BLaER1 treated with 17β-estradiol and CSF1 and Interleukin-3, amounts not matched to agents 10 nM and 100 nM (cell line): ENCODE data around the gene EFNA3.

Experiments used
- H3K27ac ChIP-seq, 11 experiments: shearing (Covaris generic); formaldehyde crosslinking; 2 replicates each; pipeline ENCODE4 v1.8.1; 2022
- H3K27me3 ChIP-seq, 11 experiments: shearing (Covaris generic); formaldehyde crosslinking; 2 replicates each; pipeline ENCODE4 v1.8.1; 2022
- H3K36me3 ChIP-seq, 11 experiments: shearing (Covaris generic); formaldehyde crosslinking; 2 replicates each; pipeline ENCODE4 v1.8.1; 2022
- H3K4me1 ChIP-seq, 10 experiments: shearing (Covaris generic); formaldehyde crosslinking; 2 replicates each; pipeline ENCODE4 v1.8.1; 2022
- H3K4me2 ChIP-seq, 11 experiments: shearing (Covaris generic); formaldehyde crosslinking; 2 replicates each; pipeline ENCODE4 v1.8.1; 2022
- H3K4me3 ChIP-seq, 10 experiments: shearing (Covaris generic); formaldehyde crosslinking; 2 replicates each; pipeline ENCODE4 v1.8.1; 2022
- H3K9ac ChIP-seq, 11 experiments: shearing (Covaris generic); formaldehyde crosslinking; 2 replicates each; pipeline ENCODE4 v1.8.1; 2022
- H3K9me3 ChIP-seq, 11 experiments: shearing (Covaris generic); formaldehyde crosslinking; replicated peaks in 1 of 11; 2 replicates each; pipeline ENCODE4 v1.8.1; 2022
- H4K20me1 ChIP-seq, 11 experiments: shearing (Covaris generic); formaldehyde crosslinking; 2 replicates each; pipeline ENCODE4 v1.8.1; 2022
- Cebpa-rat ChIP-seq, 11 experiments: shearing (Covaris generic); IDR thresholded peaks; 2 replicates each; pipeline ENCODE4 v1.8.1; 2022

EFNA3 gene

GRCh38 chr1:155126556-155127104 is 48.0 kb downstream of the EFNA3 start:
- H3K9ac ChIP-seq = peak overlapping the region in 10 of 11 experiments; percentile 25 to 87 (median 68); a peak in 10 of 22 replicates
- peaks cover 0 to 3% (median 0%) of the 10 kb centered on the region in 11 experiments; a peak in 2 of 22 replicates for H4K20me1 ChIP-seq
- H3K4me2 ChIP-seq = peak overlapping the region; percentile 87 to 100 (median 99)
- H3K27me3 ChIP-seq = peaks cover 25 to 50% (median 36%) of the 10 kb centered on the region in 11 experiments
- peak overlapping the region in 1 of 11 experiments; percentile 39; a peak in 2 of 22 replicates for H3K27ac ChIP-seq
- peaks cover 0 to 7% (median 5%) of the 10 kb centered on the region in 11 experiments; a peak in 12 of 22 replicates for H3K36me3 ChIP-seq
- peaks cover 34 to 55% (median 49%) of the 10 kb centered on the region in 10 experiments for H3K4me1 ChIP-seq
- H3K9me3 ChIP-seq = no peaks in the 10 kb centered on the region
- peak overlapping the region; percentile 48 to 79 (median 70) for H3K4me3 ChIP-seq
- no peak for TF ChIP-seq Cebpa-rat (IDR thresholded peaks at IDR 0.05)

- Histone ChIP-seq H3K4me1 (peaks cover 39 to 58% (median 53%) of the 10 kb centered on the region in 10 experiments), H3K9me3 (no peaks in the 10 kb centered on the region), H4K20me1 (peaks cover 0 to 3% (median 0%) of the 10 kb centered on the region in 11 experiments; a peak in 2 of 22 replicates), H3K9ac (peak within 1 kb of the TSS; percentile 64 to 87 (median 75); a peak in 21 of 22 replicates), H3K27ac (peak within 1 kb of the TSS in 9 of 11 experiments; percentile 31 to 73 (median 58); a peak in 17 of 22 replicates), H3K36me3 (peaks cover 0 to 12% (median 10%) of the 10 kb centered on the region in 11 experiments; a peak in 14 of 22 replicates), H3K4me2 (peak within 1 kb of the TSS; percentile 87 to 100 (median 99)), H3K27me3 (peaks cover 25 to 50% (median 36%) of the 10 kb centered on the region in 11 experiments), H3K4me3 (peak within 1 kb of the TSS; percentile 48 to 79 (median 70))
- no peak for TF ChIP-seq Cebpa-rat (IDR thresholded peaks at IDR 0.05)
These were observed 48.7 kb downstream of the EFNA3 start, which contains the start of gene EFNA1 for GRCh38 chr1:155127105-155127966. TSS of gene EFNA1 (plus strand) at chr1:155127876. CDS start at chr1:155127978, 102 bp downstream.

DNA sequence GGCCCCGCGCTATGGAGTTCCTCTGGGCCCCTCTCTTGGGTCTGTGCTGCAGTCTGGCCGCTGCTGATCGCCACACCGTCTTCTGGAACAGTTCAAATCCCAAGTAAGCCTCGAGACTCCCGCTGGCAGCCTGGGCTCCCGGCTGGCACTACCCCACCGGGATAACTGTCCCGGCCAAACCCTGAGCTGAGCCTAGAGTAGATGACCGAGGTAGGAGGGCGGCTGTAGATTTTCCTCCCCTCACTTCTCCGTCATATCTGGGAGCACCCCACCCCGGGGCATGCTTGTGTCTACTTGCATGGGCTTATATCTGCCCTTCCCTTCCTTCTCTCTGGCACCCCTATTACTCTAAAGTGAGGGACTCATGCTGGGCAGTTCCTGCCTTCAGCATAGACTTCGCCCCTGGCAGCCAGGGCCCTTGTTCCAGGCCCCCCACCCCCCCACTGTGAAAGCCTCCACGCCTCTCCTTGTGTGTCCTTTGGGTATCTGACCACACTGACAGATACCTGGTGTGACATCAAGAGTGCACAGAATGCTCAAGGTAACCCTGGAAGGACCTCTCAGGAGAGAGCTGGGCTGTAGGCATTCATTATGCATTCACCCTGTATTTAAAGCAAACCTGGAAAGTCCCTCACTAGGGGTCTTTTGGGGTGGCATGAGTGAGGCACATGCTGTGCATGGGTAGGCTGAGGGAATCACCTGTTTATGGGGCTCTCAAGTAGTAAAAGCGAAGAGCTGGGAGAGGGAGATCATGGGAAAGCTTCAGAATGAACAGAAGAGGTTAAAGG is 49.5 kb downstream of the EFNA3 start:
- H3K4me2 ChIP-seq = peak overlapping the region; percentile 87 to 100 (median 99)
- H3K4me3 ChIP-seq = peak overlapping the region; percentile 48 to 79 (median 70)
- peaks cover 25 to 50% (median 36%) of the 10 kb centered on the region in 11 experiments for H3K27me3 ChIP-seq
- H3K4me1 ChIP-seq = peaks cover 39 to 58% (median 53%) of the 10 kb centered on the region in 10 experiments
- peak overlapping the region in 9 of 11 experiments; percentile 31 to 73 (median 58); a peak in 17 of 22 replicates for H3K27ac ChIP-seq
- H3K9me3 ChIP-seq = no peaks in the 10 kb centered on the region
- H4K20me1 ChIP-seq = peaks cover 0 to 3% (median 0%) of the 10 kb centered on the region in 11 experiments; a peak in 2 of 22 replicates
- H3K36me3 ChIP-seq = peaks cover 0 to 20% (median 13%) of the 10 kb centered on the region in 11 experiments; a peak in 15 of 22 replicates
- TF ChIP-seq Cebpa-rat (IDR thresholded peaks at IDR 0.05) = no peak
- peak overlapping the region; percentile 64 to 87 (median 75); a peak in 21 of 22 replicates for H3K9ac ChIP-seq

DNA sequence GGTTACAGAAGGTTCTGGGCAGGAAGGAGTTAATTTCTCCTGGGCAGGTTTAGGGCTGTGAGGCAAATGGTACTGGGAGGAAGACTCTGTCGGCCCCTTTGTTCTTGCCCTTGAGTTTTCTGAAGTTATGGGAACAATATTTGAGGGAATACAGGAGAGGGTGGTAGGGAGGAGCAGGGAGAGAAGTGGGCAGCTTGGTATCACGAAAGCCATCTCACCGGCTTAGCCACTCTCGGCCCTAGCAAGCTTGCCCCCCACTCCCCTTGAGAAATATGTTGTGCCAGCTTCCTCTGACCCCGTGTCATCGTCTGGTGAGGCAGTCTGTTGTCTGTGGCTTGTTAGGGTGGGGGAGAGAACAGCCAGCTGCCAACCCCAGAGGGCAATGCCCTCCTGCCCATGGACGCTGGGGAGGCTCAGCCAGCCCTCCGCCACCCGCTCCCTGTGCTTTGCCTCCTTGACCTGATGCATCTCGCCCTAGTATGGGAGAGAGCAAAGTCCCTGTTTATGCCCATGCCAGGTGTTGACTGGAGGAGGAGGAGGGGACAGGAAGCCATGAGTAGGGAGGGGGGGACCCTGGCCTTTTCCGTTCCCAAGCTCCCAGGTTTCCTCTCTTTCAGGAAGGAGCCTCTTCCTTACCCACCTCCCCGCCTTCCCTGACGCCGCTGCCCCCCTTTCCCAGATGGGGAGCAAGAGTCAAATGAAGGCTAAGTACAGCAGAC is 50.3 kb downstream of the EFNA3 start:
- Histone ChIP-seq H3K4me1 (peaks cover 41 to 62% (median 54%) of the 10 kb centered on the region in 10 experiments), H3K4me3 (peak overlapping the region; percentile 48 to 79 (median 70)), H3K4me2 (peak overlapping the region; percentile 87 to 100 (median 99)), H3K9me3 (no peaks in the 10 kb centered on the region), H3K9ac (peak overlapping the region; percentile 64 to 87 (median 75); a peak in 20 of 22 replicates), H3K36me3 (peaks cover 0 to 28% (median 20%) of the 10 kb centered on the region in 11 experiments; a peak in 15 of 22 replicates), H3K27me3 (peaks cover 25 to 50% (median 36%) of the 10 kb centered on the region in 11 experiments), H3K27ac (peak overlapping the region in 9 of 11 experiments; percentile 2 to 73 (median 58); a peak in 16 of 22 replicates), H4K20me1 (peaks cover 0 to 3% (median 0%) of the 10 kb centered on the region in 11 experiments; a peak in 2 of 22 replicates)
- TF ChIP-seq Cebpa-rat (IDR thresholded peaks at IDR 0.05) = no peak

DNA sequence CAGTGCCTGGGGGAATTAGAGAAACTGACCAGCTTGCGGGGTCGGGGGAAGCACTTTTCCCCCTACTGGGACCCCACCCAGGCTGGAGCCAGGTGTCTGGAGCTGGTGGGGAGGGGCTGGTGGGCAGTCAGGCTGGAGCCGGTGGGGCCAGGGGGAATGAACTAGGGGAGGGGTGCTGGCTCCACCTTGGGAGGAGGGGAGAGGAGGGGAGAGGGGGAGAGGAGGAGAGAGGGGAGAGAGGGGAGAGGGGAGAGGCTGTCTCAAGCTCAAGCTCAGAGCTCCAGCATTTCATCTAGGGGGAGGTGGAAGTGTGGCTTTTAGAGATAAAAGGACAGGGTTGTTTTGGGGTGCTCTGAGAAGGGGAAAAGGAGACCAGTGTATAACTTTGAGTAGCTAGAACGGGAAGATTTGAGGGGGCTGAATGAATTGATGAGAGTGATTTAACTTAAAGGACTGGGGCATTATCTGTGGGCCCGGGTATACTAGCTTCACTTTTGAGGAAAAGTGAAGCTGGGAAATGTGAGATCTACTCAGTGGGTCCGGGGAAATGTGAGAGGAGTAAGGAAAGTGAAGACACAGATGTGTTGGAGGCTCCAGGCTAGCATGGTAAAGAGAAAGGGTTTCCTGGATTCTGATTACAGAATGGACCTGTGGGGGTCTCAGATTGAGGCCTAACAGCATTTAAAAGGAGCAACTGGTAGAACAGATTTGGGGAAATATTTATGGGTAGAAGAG is 51.8 kb downstream of the EFNA3 start:
- H3K4me2 ChIP-seq = peak overlapping the region; percentile 87 to 100 (median 99)

GRCh38 chr1:155131285-155131684 is 52.6 kb downstream of the EFNA3 start:
- peaks cover 0 to 3% (median 0%) of the 10 kb centered on the region in 11 experiments; a peak in 2 of 22 replicates for H4K20me1 ChIP-seq
- H3K27me3 ChIP-seq = peaks cover 18 to 34% (median 22%) of the 10 kb centered on the region in 11 experiments
- peaks cover 53 to 77% (median 67%) of the 10 kb centered on the region in 10 experiments for H3K4me1 ChIP-seq
- no peak overlapping the region for H3K4me3 ChIP-seq
- no peak for TF ChIP-seq Cebpa-rat (IDR thresholded peaks at IDR 0.05)
- H3K9me3 ChIP-seq = no peaks in the 10 kb centered on the region
- H3K9ac ChIP-seq = 0 out of 22 replicates have a peak overlapping the region, but pooled peaks of 1 of the 11 experiments have one; percentile 2
- peak overlapping the region in 8 of 11 experiments; percentile 33 to 100 (median 95); a peak in 14 of 22 replicates for H3K4me2 ChIP-seq
- no peak overlapping the region for H3K27ac ChIP-seq
- H3K36me3 ChIP-seq = peaks cover 0 to 37% (median 27%) of the 10 kb centered on the region in 11 experiments; a peak in 15 of 22 replicates

More for the DNA sequence above, 51.8 kb downstream of the EFNA3 start:
- no peak for TF ChIP-seq Cebpa-rat (IDR thresholded peaks at IDR 0.05)
- Histone ChIP-seq H3K4me1 (peaks cover 53 to 77% (median 67%) of the 10 kb centered on the region in 10 experiments), H3K27ac (peak overlapping the region in 9 of 11 experiments; percentile 27 to 73 (median 58); a peak in 15 of 22 replicates), H3K36me3 (peaks cover 0 to 37% (median 27%) of the 10 kb centered on the region in 11 experiments; a peak in 15 of 22 replicates), H4K20me1 (peaks cover 0 to 3% (median 0%) of the 10 kb centered on the region in 11 experiments; a peak in 2 of 22 replicates), H3K9me3 (no peaks in the 10 kb centered on the region), H3K9ac (peak overlapping the region; percentile 28 to 87 (median 75); a peak in 20 of 22 replicates), H3K4me3 (peak overlapping the region in 9 of 10 experiments; percentile 23 to 79 (median 70); a peak in 16 of 20 replicates), H3K27me3 (peaks cover 25 to 43% (median 30%) of the 10 kb centered on the region in 11 experiments)
